Measurements from ENCODE around the gene WDR18. TPM values are rescaled to one million over a fixed set of nuclear protein-coding genes. Genes with fewer than 3 reads are reported as not detected.

Gene WDR18
- total and polyA plus RNA-seq, 2 donors (not counting 1 experiment from before 2014, with no cell fraction given): 10.0 to 42.3 TPM

GRCh38 chr19:991174-991931 is 7.2 kb downstream of the WDR18 start:
- Histone ChIP-seq H3K36me3 (ENCODE audit: control insufficient read depth, insufficient read depth, low read length) (peaks cover 23% of the 10 kb centered on the region), H3K4me2 (ENCODE audit: extremely low read depth, insufficient read depth, low read length) (no peak overlapping the region), H3K9me3 (ENCODE audit: control insufficient read depth, insufficient read depth, low read depth, low read length) (no peaks in the 10 kb centered on the region), H3K4me3 (replicated peaks in 1 of 4; ENCODE audit: control extremely low read depth in 1 of 4, insufficient read depth in 1 of 4, low read depth in 3 of 4, low read length in 4 of 4) (no peak overlapping the region), H3K27ac (ENCODE audit: insufficient read depth, low read length) (no peak overlapping the region), H3K4me1 (ENCODE audit: control insufficient read depth, extremely low read depth, insufficient read depth, low read length) (no peaks in the 10 kb centered on the region), H3K79me2 (ENCODE audit: control insufficient read depth, insufficient read depth, low read length) (no peaks in the 10 kb centered on the region), H4K20me1 (ENCODE audit: control insufficient read depth, extremely low read depth, insufficient read depth, low read length) (no peaks in the 10 kb centered on the region), H2AFZ (ENCODE audit: low read length) (no peak overlapping the region), H3K27me3 (ENCODE audit: control insufficient read depth, insufficient read depth, low read length) (peaks cover 7% of the 10 kb centered on the region), H3K9ac (ENCODE audit: insufficient read depth, low read length) (no peak overlapping the region)
- no peak for TF ChIP-seq EZH2 (IDR thresholded peaks at IDR 0.05; ENCODE audit: low read length, missing control alignments)
- no peak for TF ChIP-seq CTCF (conservative IDR thresholded peaks at IDR 0.05 in 1 of 2, IDR thresholded peaks at IDR 0.05 in 1 of 2; ENCODE audit: low read depth in 1 of 2, low read length in 2 of 2)
- DNase-seq (ENCODE audit: low read depth in 2 of 2): peak; percentile 22 to 60

GRCh38 chr19:991932-992669 is 8.0 kb downstream of the WDR18 start:
- Histone ChIP-seq H3K4me3 (replicated peaks in 1 of 4; ENCODE audit: control extremely low read depth in 1 of 4, insufficient read depth in 1 of 4, low read depth in 3 of 4, low read length in 4 of 4) (no peak overlapping the region), H3K4me1 (ENCODE audit: control insufficient read depth, extremely low read depth, insufficient read depth, low read length) (no peaks in the 10 kb centered on the region), H3K9me3 (ENCODE audit: control insufficient read depth, insufficient read depth, low read depth, low read length) (no peaks in the 10 kb centered on the region), H3K27ac (ENCODE audit: insufficient read depth, low read length) (no peak overlapping the region), H4K20me1 (ENCODE audit: control insufficient read depth, extremely low read depth, insufficient read depth, low read length) (no peaks in the 10 kb centered on the region), H3K36me3 (ENCODE audit: control insufficient read depth, insufficient read depth, low read length) (peaks cover 22% of the 10 kb centered on the region), H3K4me2 (ENCODE audit: extremely low read depth, insufficient read depth, low read length) (no peak overlapping the region), H3K27me3 (ENCODE audit: control insufficient read depth, insufficient read depth, low read length) (peaks cover 11% of the 10 kb centered on the region), H3K79me2 (ENCODE audit: control insufficient read depth, insufficient read depth, low read length) (no peaks in the 10 kb centered on the region), H3K9ac (ENCODE audit: insufficient read depth, low read length) (no peak overlapping the region), H2AFZ (ENCODE audit: low read length) (no peak overlapping the region)
- no peak for TF ChIP-seq CTCF (conservative IDR thresholded peaks at IDR 0.05 in 1 of 2, IDR thresholded peaks at IDR 0.05 in 1 of 2; ENCODE audit: low read depth in 1 of 2, low read length in 2 of 2)
- no peak for TF ChIP-seq EZH2 (IDR thresholded peaks at IDR 0.05; ENCODE audit: low read length, missing control alignments)
- no peak for DNase-seq (ENCODE audit: low read depth in 2 of 2)

- Histone ChIP-seq H3K9me3 (ENCODE audit: control insufficient read depth, insufficient read depth, low read depth, low read length) (no peaks in the 10 kb centered on the region), H4K20me1 (ENCODE audit: control insufficient read depth, extremely low read depth, insufficient read depth, low read length) (no peaks in the 10 kb centered on the region), H3K27ac (ENCODE audit: insufficient read depth, low read length) (no peak overlapping the region), H3K27me3 (ENCODE audit: control insufficient read depth, insufficient read depth, low read length) (peaks cover 11% of the 10 kb centered on the region), H3K4me3 (replicated peaks in 1 of 4; ENCODE audit: control extremely low read depth in 1 of 4, insufficient read depth in 1 of 4, low read depth in 3 of 4, low read length in 4 of 4) (no peak overlapping the region), H3K36me3 (ENCODE audit: control insufficient read depth, insufficient read depth, low read length) (peaks cover 22% of the 10 kb centered on the region), H3K4me2 (ENCODE audit: extremely low read depth, insufficient read depth, low read length) (no peak overlapping the region), H2AFZ (ENCODE audit: low read length) (no peak overlapping the region), H3K4me1 (ENCODE audit: control insufficient read depth, extremely low read depth, insufficient read depth, low read length) (no peaks in the 10 kb centered on the region), H3K79me2 (ENCODE audit: control insufficient read depth, insufficient read depth, low read length) (no peaks in the 10 kb centered on the region), H3K9ac (ENCODE audit: insufficient read depth, low read length) (no peak overlapping the region)
- TF ChIP-seq CTCF (conservative IDR thresholded peaks at IDR 0.05 in 1 of 2, IDR thresholded peaks at IDR 0.05 in 1 of 2; ENCODE audit: low read depth in 1 of 2, low read length in 2 of 2) (no peak), EZH2 (IDR thresholded peaks at IDR 0.05; ENCODE audit: low read length, missing control alignments) (no peak)
- DNase-seq (ENCODE audit: low read depth in 2 of 2): no peak
Measured at GRCh38 chr19:992670-993055, 8.5 kb downstream of the WDR18 start.

Data from fibroblast of lung (primary cell).